Measurements from ENCODE around the gene SLC6A9.
A peak's percentile ranks its signal among the peaks of the same experiment; 100 is the strongest.

SLC6A9 gene

DNA sequence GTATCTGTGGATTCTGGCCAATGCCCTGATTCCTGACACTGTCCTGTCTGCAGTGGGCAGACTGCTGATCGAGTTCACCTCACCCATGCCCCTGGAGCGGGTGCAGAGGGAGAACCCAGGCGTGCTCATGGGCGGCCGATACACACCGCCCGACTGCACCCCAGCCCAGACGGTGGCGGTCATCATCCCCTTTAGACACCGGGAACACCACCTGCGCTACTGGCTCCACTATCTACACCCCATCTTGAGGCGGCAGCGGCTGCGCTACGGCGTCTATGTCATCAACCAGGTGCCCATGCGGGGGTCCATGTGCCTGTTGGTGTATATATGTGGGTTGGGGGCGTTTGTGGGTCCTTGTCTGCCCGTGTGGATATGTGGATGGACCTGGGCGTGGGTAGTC is 49.6 kb downstream of the SLC6A9 start:
- DNase-seq: no peak

GRCh38 chr1:43981135-43981491 is 50.1 kb downstream of the SLC6A9 start:
- peak; percentile 96 for DNase-seq

GRCh38 chr1:43980255-43981134 is 50.8 kb downstream of the SLC6A9 start:
- peak; percentile 86 for DNase-seq

DNA sequence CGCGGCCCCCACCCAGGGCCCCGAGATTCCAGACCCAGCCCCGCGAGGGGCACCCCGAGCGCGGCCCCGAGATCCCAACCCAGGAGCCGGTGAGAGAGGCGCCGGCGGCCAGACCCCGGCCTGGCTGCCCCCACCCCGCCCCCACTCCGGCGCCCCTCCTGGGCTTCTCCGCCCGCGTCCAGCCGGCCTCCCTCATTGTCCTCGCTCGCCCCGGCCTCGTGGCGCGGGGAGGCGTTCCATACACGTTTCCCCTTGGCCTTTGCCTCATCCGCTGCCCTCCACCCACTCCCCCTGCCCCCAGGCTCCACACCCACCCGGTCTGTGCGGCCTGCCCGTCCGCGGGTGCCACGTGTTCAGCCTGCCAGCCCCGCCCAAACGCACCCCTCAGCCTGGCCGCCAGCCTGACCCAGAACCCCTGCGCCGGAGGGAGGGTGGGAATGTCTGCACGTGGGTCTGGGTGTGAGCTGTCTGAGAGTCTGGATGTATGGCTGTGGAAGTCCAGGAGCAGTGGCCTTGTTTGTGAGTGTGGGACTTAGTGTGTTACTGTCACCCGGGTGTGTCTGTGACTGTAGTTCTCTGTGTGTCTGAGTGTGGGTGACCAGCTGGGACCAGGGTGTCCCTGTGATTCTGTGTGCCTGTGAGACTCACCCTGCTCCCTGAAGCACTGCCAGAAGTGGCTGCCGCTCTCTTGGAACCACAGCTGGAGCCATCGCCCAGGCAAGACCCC is 51.6 kb downstream of the SLC6A9 start:
- DNase-seq: peak; percentile 78

DNA sequence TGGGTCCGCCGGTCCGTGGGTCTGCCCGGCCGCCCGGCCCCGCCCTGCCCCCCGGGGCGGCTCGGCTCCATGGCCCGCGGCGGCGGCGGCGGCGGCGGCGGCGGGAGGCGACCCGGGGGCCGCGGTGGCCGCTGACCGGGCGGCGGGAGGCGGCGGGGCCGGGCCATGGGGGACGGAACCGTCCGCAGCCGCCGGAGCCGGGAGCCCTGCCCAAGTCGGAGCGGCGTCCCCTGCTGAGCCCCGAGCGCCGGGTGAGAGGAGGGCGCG is 52.1 kb downstream of the SLC6A9 start:
- DNase-seq: no peak

DNA sequence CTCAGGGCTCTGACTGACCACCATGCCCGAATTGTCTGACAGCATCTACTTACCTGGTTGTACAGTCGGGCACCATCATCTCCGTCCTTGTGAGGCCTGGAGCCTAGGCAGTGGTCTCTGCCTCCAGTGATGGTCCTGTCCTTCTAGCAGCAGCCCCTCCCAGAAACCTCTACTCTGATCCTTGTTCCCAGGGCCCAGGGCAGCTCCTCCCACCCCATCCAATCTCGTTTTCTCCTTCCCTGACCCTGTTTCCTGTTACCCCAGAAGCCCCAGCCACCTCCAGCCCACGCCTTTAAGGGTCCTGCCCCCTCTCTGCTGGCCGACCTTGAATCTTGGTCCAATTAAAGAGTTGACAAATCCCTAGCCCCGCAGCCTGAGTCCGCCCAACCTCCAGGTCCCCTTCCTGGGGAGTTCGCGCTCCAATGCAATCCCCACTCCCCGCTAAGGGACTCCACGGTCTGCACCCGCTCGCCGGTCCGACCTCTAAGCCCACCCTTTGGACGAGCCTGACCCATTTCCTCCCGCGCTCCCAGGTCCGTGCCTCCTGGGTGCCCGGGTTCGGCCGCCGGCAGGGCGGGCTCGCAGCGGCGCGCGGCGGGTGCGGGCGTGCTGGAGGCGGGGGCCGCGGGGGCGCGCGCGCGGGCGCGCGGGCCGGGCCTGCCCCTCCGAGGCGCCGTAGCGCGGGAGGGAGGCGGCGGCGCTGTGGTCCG is 52.6 kb downstream of the SLC6A9 start, which contains the start of gene B4GALT2:
TSS of gene B4GALT2 (plus strand) at position 660 of the 710 bp plus-strand sequence. CDS start 1,951 bp downstream, outside the sequence.
- peak; percentile 89 for DNase-seq

DNA sequence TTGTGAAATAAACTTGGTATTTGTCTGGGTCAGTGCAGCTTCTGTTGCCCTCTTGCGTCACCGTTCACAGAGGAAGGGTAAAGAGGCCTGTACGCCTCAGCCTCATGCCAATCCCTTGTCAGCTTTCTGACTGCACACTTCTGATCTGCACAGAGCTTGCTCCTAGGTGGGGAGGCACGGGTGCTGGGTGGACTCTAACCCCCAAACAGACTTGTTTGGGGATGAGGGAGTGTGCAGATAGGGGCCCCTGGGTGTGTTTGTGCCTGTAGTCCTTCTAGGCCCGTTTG is 53.1 kb downstream of the SLC6A9 start:
- no peak for DNase-seq

DNA sequence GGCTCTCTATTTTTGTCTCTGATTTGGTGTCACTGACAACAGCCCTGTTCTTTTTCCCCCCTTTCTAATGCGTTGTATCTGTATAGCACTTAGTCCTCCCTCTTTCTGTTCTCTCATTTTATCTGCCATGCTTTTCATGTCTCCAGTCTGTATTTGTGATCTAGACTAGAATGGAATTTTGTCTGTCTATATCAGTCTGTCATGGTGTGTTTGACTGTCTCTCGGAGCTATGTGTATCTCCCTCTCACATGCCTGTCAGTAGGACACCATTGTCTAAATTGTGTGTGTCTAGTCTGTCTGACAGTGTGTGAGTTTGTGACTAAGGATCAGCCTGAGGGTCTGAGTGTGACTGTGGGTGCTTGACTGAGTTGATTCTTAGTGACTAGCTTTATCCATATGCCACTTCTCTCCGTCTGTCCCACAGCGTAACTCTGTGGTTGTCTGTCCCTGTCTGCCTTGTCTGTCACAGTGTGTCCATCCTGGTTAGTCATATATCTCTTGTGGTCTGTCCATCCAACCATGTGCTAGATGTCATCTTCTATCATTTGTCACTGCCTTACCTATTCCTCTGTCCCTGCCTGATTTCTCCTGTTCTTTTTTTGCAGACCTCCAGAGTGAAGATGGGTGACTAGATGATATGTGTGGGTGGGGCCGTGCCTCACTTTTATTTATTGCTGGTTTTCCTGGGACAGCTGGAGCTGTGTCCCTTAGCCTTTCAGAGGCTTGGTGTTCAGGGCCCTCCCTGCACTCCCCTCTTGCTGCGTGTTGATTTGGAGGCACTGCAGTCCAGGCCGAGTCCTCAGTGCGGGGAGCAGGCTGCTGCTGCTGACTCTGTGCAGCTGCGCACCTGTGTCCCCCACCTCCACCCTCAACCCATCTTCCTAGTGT is 53.6 kb downstream of the SLC6A9 start:
- no peak for DNase-seq

GRCh38 chr1:43976890-43977289 is 54.4 kb downstream of the SLC6A9 start:
- no peak for DNase-seq

DNA sequence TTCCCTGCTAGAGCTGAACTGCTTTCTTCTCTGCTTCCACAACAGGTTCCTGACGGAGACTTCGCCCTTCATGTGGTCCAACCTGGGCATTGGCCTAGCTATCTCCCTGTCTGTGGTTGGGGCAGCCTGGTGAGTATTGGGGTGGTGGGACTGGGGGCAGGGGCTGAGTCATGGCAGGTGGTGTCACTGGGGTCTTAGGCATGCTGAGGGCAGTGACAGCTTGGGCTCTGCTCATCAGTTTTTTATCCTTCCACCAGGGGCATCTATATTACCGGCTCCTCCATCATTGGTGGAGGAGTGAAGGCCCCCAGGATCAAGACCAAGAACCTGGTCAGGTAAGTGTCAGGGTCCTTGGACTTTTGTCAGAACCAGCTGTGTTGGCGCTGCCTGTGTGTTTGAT is 55.2 kb downstream of the SLC6A9 start:
- DNase-seq: no peak

DNA sequence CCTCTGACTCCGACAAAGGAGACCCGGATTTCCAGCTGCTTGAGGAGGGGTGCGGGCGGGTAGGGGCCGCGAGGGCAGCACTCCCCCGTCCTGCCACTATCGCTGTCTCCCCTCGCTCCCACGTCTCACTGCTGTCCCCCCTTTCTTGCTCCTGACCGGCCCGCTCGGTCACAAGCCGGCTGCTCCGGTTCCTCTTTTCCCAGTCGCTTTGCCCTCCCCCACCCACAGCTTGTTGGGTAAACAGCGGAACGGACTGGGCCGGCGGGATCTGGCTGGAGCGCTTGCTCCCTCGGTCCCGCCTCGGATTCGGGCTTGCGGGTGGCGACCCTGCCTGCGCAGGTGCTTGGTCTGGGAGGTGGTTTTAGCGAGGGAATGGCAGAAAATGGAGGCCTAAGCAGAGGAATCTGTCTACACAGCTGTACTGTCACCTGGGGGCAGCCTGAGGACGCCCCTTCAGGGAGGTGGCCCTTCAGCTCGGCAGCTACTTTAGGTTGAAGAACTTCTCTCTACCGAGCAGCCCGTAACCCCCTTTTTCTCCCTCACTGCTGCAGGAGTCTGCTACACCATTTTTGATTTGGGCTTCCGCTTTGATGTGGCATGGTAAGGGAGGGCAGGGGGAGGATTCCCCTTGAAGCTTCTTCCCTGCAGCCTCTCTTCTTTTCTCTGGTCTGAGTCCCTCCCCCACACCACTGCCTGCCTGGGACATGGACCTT is 55.9 kb downstream of the SLC6A9 start:
- DNase-seq: peak; percentile 74

GRCh38 chr1:43974443-43975248 is 56.6 kb downstream of the SLC6A9 start, which contains the start of gene ATP6V0B:
Gene ATP6V0B, plus strand, starts transcription at chr1:43974960. Its CDS starts 81 bp downstream, at chr1:43975041.
- DNase-seq: peak; percentile 100

DNA sequence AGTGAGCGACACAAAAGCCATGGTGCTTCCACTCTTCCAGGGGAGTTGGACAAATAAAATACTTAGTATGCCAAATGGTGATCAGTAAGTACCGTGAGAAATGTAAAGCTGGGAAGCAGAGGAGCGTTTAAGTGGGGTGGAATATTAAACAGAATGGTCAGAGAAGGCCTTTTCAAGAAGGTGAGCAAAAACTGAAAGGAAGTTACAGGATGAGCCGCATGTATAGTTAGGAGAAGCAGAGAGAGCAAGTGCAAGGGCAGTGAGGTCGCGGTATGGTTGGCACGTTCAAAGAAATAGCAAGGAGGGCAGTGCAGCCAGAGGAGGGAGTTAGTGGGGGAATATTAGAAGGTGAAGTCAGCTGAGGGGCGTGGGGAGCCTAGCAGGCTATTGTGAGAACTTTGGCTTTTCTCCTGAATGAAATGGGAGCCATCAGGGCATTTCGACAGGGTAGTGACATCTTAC is 57.2 kb downstream of the SLC6A9 start:
- peak; percentile 100 for DNase-seq

GRCh38 chr1:43971336-43971980 is 59.8 kb downstream of the SLC6A9 start:
- no peak for DNase-seq

GRCh38 chr1:43970911-43971310 is 60.4 kb downstream of the SLC6A9 start:
- no peak for DNase-seq

- no peak for DNase-seq
Measured at GRCh38 chr1:43970502-43970901, 60.8 kb downstream of the SLC6A9 start.

DNA sequence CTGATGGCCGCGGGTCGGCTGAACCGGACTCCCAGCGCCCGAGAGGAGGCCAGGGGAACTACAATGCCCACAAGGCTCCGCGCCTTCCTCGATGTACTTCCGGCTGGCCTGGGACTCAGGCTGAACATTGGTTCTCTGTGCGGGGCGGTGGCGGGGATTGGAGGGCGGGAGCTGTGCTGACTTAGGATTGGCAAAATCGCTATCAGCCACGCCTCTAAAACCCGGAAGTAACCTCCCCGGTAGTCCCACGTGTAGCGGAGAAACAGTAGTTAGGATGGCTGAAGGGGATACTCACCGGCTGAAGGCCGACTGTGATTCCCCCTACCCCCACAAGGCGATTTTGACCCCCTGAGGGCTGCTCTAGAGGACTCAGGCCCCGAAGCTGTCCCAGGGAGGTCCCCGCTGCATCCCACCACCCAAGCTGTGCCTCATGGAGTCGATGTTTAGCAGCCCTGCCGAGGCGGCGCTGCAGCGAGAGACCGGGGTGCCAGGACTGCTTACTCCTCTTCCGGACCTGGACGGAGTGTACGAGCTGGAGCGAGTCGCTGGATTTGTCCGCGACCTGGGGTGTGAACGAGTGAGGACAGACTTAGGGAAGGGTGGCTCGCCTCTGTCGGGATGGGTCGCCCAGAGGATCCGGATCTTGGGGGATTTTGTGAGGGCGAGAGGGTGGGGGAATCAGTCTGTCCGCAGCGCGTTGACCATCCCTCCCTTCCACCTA is 61.4 kb downstream of the SLC6A9 start, which contains the start of gene DPH2:
TSS of gene DPH2 (plus strand) at position 265 of the 721 bp plus-strand sequence. CDS start at position 431, 166 bp downstream.
- DNase-seq: peak; percentile 100

GRCh38 chr1:43969416-43969745 is 61.9 kb downstream of the SLC6A9 start:
- no peak for DNase-seq

DNA sequence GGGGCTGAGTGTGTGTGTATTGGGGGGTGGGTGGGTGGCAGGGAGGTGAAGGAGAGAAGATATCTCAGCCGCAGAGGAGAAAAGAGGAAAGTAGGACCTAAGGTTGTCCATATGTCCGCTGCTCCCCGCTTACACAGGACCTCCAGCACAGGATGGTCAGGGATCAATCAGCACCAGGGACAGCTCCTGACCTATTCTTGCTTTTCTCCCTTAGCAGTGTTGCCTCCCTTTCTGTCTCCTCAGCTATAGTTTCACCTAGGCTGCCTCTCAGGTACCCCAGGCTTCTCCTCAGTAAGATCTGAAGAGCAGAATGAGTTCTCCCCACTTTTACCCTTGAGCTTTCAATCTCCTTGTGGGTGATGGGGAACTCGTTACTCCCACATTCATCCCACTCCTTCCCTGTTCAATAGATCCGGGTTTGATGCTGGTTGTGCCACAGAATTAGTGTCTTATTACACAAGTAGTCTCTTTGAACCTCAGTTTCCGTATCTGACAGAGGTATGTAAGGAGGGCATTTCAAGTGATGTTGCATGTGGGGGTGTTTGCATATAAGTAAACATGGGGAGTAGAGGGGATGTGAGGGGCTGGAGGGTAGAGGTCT is 62.8 kb downstream of the SLC6A9 start:
- DNase-seq: no peak

All from NCI-H510A treated with DMSO at 0.1 percent for 48 hours (cell line).